ENCODE results near the gene FGFRL1.

The FGFRL1 gene

GRCh38 chr4:1024882-1025545 lies 13.6 kb downstream of the FGFRL1 start:
- no peak for DNase-seq

- no peak for DNase-seq
Measured at GRCh38 chr4:1026115-1026514, 14.7 kb downstream of the FGFRL1 start.

- no peak for DNase-seq
Measured at GRCh38 chr4:1027219-1027914, 15.9 kb downstream of the FGFRL1 start.

GRCh38 chr4:1027915-1028238 lies 16.5 kb downstream of the FGFRL1 start:
- DNase-seq = no peak

- no peak for DNase-seq
Measured at GRCh38 chr4:1028574-1029220, 17.3 kb downstream of the FGFRL1 start.

- no peak for DNase-seq
Measured at GRCh38 chr4:1029529-1029928, 18.1 kb downstream of the FGFRL1 start.

GRCh38 chr4:1030031-1030430 lies 18.6 kb downstream of the FGFRL1 start:
- DNase-seq = no peak

- DNase-seq = no peak
Measured at GRCh38 chr4:1030559-1030958, 19.1 kb downstream of the FGFRL1 start.

- DNase-seq = no peak
Measured at GRCh38 chr4:1031346-1031745, 19.9 kb downstream of the FGFRL1 start.

GRCh38 chr4:1031956-1032795 lies 20.8 kb downstream of the FGFRL1 start:
- DNase-seq = no peak

- no peak for DNase-seq
Measured at GRCh38 chr4:1032861-1033260, 21.4 kb downstream of the FGFRL1 start.

GRCh38 chr4:1033840-1034551 lies 22.6 kb downstream of the FGFRL1 start:
- no peak for DNase-seq

- no peak for DNase-seq
Measured at GRCh38 chr4:1035510-1035909, 24.1 kb downstream of the FGFRL1 start.

- no peak for DNase-seq
Measured at GRCh38 chr4:1036095-1036494, 24.7 kb downstream of the FGFRL1 start.

- DNase-seq = no peak
Measured at GRCh38 chr4:1036976-1037810, 25.8 kb downstream of the FGFRL1 start.

- no peak for DNase-seq
Measured at GRCh38 chr4:1038948-1039492, 27.6 kb downstream of the FGFRL1 start.

- no peak for DNase-seq
Measured at GRCh38 chr4:1039493-1040343, 28.3 kb downstream of the FGFRL1 start.

- no peak for DNase-seq
Measured at GRCh38 chr4:1040344-1041146, 29.1 kb downstream of the FGFRL1 start.

GRCh38 chr4:1041147-1041935 lies 29.9 kb downstream of the FGFRL1 start:
- DNase-seq = no peak

Measured in NCI-H187 (cell line).